Left kidney (tissue), 1 donor: Measurements from ENCODE around the gene PPTC7. TPM values are rescaled to one million over a fixed set of nuclear protein-coding genes. Genes with fewer than 3 reads are reported as not detected.

Experiments
- polyA plus RNA-seq: library from polyadenylated mRNA; unstranded; fragments of 120-200 nt; gene quantifications from one replicate; pipeline ENCODE4 v1.2.1, GENCODE V29; 2013; ENCODE audit not compliant: insufficient read length

The PPTC7 gene
- polyA plus RNA-seq, 1 donor = 23.7 TPM

Other genes with a start within 250 kb of the PPTC7 start
- 102 TPM for gene ANAPC7, start 179.6 kb downstream of the PPTC7 start, polyA plus RNA-seq
- 248 TPM for gene ARPC3, start 133.0 kb downstream of the PPTC7 start, polyA plus RNA-seq
- gene GPN3, start 115.1 kb downstream of the PPTC7 start, polyA plus RNA-seq = 32.5 TPM
- 20.9 TPM for gene FAM216A, start 114.5 kb downstream of the PPTC7 start, polyA plus RNA-seq
- gene VPS29, start 81.2 kb downstream of the PPTC7 start, polyA plus RNA-seq = 173 TPM
- 1.4 TPM for gene RAD9B, start 81.0 kb downstream of the PPTC7 start, polyA plus RNA-seq
- gene TCTN1, start 30.8 kb upstream of the PPTC7 start, polyA plus RNA-seq = 123 TPM
- 10.7 TPM for gene HVCN1, start 105.8 kb upstream of the PPTC7 start, polyA plus RNA-seq
- 211 TPM for gene PPP1CC, start 159.6 kb upstream of the PPTC7 start, polyA plus RNA-seq